ENCODE measurements around the gene TRMT6. TPM values are rescaled to one million over a fixed set of nuclear protein-coding genes. Genes with fewer than 3 reads are reported as not detected.

TRMT6 gene
- total and polyA plus RNA-seq, 9 of the 15 experiments (the other 6 are each of a cell fraction or from before 2014, with no cell fraction given), result 10.6 to 21.3 (median 15.6) TPM

DNA sequence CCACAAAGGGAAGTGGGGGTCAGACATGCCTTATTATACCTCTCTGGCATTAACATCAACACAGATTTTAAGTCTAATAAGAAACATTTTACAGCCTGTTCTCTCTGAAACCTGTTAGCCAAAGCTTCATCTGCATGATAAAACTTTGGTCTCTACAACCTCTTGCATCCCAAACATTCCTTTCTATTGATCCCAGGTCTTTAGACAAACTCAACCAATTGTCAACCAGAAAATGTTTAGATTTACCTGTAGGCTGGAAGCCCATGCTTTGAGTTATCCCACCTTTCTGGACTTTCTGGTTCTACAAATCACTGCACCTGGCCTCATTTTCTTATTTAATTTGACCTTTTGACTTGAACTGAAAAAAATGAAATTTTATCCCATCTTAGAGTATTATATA, 20.9 kb upstream of the TRMT6 start:
- CTCF ChIA-PET (ENCODE audit: low intra/inter-chr PET ratio), result no interaction called here
- Histone ChIP-seq H3K36me3 (ENCODE audit: control insufficient read depth, insufficient read depth, low read length) (peaks cover 63% of the 10 kb centered on the region), H3K4me1 (replicated peaks in 1 of 2; ENCODE audit: control insufficient read depth in 2 of 2, insufficient read depth in 2 of 2, low read length in 2 of 2) (no peaks in the 10 kb centered on the region), H3K27me3 (ENCODE audit: control insufficient read depth in 2 of 2, insufficient read depth in 2 of 2, low read length in 2 of 2) (no peaks in the 10 kb centered on the region), H3K9me1 (ENCODE audit: control insufficient read depth, insufficient read depth, low read length) (no peaks in the 10 kb centered on the region), H3K4me2 (ENCODE audit: insufficient read depth, low read length) (no peak overlapping the region), H4K20me1 (replicated peaks; ENCODE audit: control insufficient read depth, insufficient read depth, low read length) (no peaks in the 10 kb centered on the region), H3K79me2 (ENCODE audit: control insufficient read depth, insufficient read depth, low read length) (no peaks in the 10 kb centered on the region), H3K9me3 (replicated peaks; ENCODE audit: control insufficient read depth, insufficient read depth, low read depth, low read length) (no peaks in the 10 kb centered on the region), H2AFZ (ENCODE audit: low read depth, low read length) (no peak overlapping the region), H3K27ac (ENCODE audit: extremely low read depth, low read depth, low read length) (no peak overlapping the region), H3K4me3 (no peak overlapping the region), H3K9ac (ENCODE audit: insufficient read depth in 1 of 2, low read depth in 2 of 2, low read length in 2 of 2) (no peak overlapping the region)
- DNase-seq (ENCODE audit: extremely low read depth in 1 of 4, low spot score in 3 of 4), result no peak
- TF ChIP-seq CHCHD3 (CRISPR knock-in tag; IDR thresholded peaks at IDR 0.05), result no peak
- TF ChIP-seq NCOA4 (IDR thresholded peaks at IDR 0.05; ENCODE audit: partially characterized antibody), result no peak
- TF ChIP-seq MED1 (CRISPR knock-in tag; IDR thresholded peaks at IDR 0.05; ENCODE audit: borderline replicate concordance), result no peak
- TF ChIP-seq, protein P1, sequence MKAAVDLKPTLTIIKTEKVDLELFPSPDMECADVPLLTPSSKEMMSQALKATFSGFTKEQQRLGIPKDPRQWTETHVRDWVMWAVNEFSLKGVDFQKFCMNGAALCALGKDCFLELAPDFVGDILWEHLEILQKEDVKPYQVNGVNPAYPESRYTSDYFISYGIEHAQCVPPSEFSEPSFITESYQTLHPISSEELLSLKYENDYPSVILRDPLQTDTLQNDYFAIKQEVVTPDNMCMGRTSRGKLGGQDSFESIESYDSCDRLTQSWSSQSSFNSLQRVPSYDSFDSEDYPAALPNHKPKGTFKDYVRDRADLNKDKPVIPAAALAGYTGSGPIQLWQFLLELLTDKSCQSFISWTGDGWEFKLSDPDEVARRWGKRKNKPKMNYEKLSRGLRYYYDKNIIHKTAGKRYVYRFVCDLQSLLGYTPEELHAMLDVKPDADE (conservative IDR thresholded peaks at IDR 0.05; ENCODE audit: control insufficient read depth, low read depth, low read length), result no peak
- TF ChIP-seq PHB (CRISPR knock-in tag; IDR thresholded peaks at IDR 0.05), result no peak
- no peak for TF ChIP-seq MITF (IDR thresholded peaks at IDR 0.05)
- no peak for TF ChIP-seq RBM39 (optimal IDR thresholded peaks at IDR 0.05; ENCODE audit: low read depth, low read length)
- TF ChIP-seq NR2C1 (IDR thresholded peaks at IDR 0.05), result no peak
- no peak for TF ChIP-seq NR2C1 (tag; IDR thresholded peaks at IDR 0.05)
- TF ChIP-seq COPS2 (conservative IDR thresholded peaks at IDR 0.05), result no peak
- TF ChIP-seq, protein P2, sequence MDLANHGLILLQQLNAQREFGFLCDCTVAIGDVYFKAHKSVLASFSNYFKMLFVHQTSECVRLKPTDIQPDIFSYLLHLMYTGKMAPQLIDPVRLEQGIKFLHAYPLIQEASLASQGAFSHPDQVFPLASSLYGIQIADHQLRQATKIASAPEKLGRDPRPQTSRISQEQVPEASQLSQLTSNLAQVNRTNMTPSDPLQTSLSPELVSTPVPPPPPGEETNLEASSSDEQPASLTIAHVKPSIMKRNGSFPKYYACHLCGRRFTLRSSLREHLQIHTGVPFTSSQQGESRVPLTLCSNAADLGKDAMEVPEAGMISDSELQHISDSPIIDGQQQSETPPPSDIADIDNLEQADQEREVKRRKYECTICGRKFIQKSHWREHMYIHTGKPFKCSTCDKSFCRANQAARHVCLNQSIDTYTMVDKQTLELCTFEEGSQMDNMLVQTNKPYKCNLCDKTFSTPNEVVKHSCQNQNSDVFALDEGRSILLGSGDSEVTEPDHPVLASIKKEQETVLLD (IDR thresholded peaks at IDR 0.05), result no peak
- no peak for TF ChIP-seq KDM5B (IDR thresholded peaks at IDR 0.05; ENCODE audit: insufficient replicate concordance, low read depth, low read length)
- no peak for TF ChIP-seq ILK (tag; IDR thresholded peaks at IDR 0.05; ENCODE audit: borderline replicate concordance, low read depth)
- intact Hi-C loops (cut with micrococcal nuclease) (no loop called here), in situ Hi-C loops (cut with MboI) (no loop called here)
- BruUV-seq (replicated peaks), result no TSS peak
- ATAC-seq, result no peak
- no peak for FAIRE-seq
- POLR2A ChIA-PET, result no interaction called here
